Left forelimb (tissue), 1 donor: ENCODE results near the gene HASPIN.

Experiments
- DNase-seq: peaks from one replicate; pipeline ENCODE4 v3.0.0-alpha.2; 2018; ENCODE audit warnings: low spot score

Gene HASPIN

GRCh38 chr17:3723556-3724377, at the start of gene HASPIN:
TSS of gene HASPIN (plus strand) at chr17:3723903. CDS start at chr17:3723936, 33 bp downstream.
- peak; percentile 94 for DNase-seq

DNA sequence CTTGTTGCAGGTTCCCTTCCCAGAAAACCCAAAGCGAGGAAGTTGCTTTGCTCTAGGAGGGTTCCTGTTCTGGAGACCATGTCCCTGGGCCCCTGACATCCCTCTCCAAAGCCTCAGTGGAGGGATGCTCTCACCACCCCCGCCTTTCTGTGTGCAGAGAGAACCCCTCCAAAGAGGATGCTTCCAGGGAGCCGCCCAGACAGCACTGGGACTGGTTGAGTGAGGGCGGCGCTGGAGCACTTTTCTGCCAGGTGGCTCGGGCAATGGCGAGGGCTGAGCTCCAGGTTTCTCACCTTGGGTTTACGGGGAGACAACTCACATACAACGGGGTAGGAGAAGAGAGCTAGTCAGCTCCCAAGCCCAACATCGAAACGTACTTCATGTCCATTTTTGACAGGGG, 47.8 kb upstream of the HASPIN start:
- no peak for DNase-seq

- DNase-seq, result no peak
Measured at GRCh38 chr17:3678095-3678820, 45.4 kb upstream of the HASPIN start.

DNA sequence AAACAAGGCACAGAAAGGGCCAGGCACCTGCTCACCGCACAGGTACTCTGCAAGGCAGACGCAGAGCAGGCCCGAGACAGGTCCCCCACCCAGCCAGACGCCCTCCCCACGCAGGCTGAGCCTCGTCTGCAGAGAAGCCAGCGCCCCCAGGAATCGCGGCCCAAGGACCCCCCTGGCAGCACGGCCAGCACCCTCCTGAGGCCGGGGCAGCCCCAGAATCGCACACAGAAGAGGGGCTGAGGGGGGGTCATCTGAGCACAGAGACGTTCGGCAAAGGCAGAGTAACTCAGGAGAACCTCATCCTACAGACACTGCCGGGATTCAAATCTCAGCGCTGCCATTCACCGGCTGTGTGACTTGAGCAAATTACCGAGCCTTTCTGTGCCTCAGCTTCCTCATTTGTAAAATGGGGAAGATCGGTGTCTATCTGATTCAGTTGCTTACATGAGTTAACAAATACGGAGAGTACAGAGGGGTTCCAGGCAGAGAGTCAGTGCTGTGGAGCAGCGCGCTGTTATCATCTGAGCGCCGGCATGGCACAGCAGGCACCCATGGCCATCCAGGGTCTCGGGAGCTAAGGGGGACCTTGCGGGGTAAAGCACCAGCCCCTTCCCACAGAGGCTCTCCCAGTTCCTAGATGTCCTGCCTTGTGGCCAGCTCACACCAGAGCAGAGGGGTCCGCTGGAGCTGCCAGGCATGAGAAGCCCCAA, 44.7 kb upstream of the HASPIN start:
- no peak for DNase-seq

GRCh38 chr17:3679531-3680126, 44.1 kb upstream of the HASPIN start:
- DNase-seq, result no peak

- peak; percentile 61 for DNase-seq
Measured at GRCh38 chr17:3681057-3681456, 42.6 kb upstream of the HASPIN start.

DNA sequence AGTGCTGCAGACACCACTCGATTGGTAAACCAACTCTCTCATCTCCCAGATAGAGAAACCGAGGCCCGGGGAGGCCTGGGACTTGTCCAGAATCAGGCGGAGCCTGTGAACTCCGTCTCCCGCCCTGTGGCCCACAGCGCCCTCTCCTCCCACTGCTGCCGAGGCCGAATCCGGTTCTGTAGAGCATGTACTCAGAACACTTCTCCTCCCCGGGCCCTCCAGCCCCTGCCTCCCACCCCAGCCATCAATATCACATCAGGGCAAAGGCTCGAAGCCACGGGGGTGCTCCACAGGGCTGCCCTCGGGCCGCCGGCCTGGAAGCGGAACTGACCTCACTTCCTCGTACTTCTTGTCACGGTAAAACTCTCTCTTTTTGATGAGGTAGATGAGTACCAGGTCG, 42.1 kb upstream of the HASPIN start:
- DNase-seq, result no peak

GRCh38 chr17:3682033-3682432, 41.7 kb upstream of the HASPIN start:
- DNase-seq, result no peak

GRCh38 chr17:3683054-3683511, 40.6 kb upstream of the HASPIN start:
- DNase-seq, result no peak

- no peak for DNase-seq
Measured at GRCh38 chr17:3685174-3685573, 38.5 kb upstream of the HASPIN start.

DNA sequence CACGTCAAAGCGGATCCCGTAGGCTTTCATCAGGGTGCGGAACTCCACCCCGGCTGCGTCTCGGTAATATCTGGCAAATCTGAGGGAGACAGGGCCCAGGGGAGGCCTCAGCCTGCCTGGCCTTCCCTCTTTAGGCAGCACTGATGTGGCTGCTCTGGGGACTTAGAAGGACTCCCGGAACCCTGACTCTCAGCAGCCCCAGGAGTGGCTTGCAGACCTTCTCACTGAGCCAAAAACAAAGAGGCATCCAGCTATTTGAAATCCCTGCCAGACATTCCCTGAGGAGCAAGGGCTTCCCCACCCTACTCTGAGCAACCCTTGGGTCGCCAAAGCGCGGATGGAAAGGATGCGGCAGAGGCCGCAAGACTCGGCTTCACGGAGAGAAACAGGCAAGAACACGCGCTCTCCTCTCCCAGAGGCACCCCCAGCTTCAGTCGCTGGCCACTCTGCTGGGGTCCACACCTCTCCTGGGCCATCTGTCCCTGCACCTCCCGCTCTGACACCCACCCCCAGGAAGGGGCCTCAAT, 35.6 kb upstream of the HASPIN start:
- DNase-seq, result no peak

GRCh38 chr17:3688852-3689261, 34.8 kb upstream of the HASPIN start:
- DNase-seq, result no peak

DNA sequence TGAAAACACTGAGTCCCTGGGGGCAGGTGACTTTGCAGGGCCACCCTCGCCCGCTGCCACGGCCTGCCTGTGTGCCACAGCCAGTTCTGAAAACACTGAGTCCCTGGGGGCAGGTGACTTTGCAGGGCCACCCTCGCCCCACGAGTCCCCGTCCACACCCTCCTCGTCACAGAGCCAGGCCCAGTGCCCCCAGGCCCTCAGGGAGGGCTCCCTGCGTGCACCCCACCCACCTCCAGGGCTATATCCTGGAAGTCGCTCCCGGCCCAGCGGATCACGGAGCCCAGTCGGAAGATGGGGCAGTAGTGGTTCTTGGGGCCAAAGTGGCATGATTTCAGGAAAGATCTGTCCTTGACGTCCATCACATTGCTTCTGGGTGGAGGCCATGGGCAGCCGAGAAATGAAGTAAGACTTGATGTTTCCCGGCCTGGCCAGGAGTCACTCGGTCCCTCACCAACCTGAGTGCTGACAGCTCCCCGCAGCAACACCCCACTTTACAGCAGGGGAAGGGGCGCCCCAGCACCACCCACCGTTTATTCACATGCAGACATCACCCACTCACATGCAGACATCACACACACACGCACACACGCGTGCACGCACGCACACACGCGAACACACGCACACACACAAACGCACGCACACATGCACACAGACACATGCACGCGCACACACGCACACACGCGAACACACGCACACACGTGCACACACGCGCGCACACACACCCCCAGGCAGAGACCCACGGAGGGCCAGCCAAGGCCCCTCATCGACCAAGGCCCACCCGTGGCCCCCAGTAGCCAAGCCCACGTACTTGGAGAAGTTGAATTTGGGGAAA, 34.2 kb upstream of the HASPIN start:
- no peak for DNase-seq

DNA sequence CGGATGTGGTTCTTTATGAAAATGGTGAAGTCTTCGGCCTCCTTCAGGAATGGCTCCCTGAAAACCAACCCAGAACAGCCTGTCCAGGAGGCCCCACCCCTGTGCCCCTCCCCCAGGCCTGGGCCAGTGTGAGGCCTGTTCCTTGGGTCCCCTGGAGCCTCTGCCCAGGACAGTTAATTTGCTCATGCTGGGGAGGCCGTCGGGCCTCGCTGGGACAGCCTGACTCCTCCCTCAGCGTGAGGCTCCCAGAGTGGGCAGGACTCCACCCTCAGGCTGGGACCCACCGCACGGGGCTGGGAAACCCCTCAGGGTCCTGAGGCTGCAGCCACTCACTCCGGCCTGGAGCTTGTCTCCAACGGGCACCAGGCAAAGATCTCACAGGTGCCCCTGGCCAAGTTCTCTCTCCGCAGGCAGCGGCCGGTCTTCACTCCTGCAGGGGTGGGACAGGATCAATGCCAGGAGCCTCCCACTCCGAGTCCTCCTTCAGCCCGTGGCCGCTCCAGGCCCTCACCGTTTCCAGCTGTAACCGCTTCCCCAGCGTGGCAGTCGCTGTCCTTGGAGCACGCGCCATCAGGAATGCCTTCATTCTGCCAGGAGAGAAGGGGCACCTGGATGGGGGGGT, 33.5 kb upstream of the HASPIN start:
- no peak for DNase-seq

DNA sequence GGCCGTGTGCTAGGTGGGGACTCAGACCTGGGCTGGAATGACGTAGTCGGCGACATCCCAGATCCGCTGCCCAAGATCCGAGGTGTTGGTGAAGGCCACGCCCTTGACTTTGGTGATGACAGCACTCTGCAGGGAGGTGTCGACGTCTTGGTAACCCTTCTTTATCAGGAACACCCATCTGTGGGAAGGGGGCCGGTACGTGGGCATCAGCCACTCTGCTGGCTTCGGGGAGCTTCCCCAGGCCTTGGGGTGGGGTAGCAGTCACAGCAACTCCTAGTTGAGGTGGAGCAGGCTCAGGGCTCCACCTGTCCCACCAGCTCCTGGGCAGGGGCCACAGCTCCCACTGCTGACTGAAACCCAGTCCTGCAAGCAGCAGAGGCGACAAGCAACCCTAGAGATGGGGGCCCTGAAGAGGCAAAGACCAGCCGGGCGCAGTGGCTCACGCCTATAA, 32.1 kb upstream of the HASPIN start:
- DNase-seq, result no peak

GRCh38 chr17:3692346-3692745, 31.4 kb upstream of the HASPIN start:
- DNase-seq, result no peak

- DNase-seq, result no peak
Measured at GRCh38 chr17:3693141-3693540, 30.6 kb upstream of the HASPIN start.

GRCh38 chr17:3693829-3694231, 29.9 kb upstream of the HASPIN start:
- no peak for DNase-seq

DNA sequence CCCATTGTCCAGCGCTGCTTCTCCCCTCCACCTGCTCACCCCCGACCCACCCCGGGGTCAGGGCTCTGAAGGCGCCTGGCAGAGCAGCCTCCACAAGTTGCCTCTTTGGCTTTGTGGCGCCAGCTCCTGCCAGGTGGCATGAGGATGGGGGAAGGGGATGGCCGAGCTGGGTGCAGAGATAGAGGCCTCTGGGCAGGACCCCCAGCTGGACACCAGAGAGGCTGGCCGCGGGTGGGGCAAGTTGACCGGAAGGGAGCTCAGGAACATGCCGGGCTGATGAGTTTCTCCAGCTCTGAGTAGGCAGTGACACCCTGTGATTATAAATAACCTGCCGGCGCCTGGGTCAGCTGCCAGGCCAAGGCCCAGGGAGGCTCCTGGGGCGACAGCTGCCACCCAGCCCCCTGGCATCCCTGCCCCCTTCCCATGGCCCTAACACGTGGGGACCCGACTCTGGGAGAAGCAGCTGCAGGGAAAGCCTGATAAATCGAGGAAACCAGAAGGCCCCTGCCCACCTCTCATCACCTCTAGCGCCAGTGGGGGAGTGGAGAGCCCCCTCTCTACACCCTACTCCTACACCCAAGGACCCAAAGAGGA, 28.5 kb upstream of the HASPIN start:
- DNase-seq, result no peak
